HUDEP-2 (cell line): ENCODE results near the gene TTC9C.
"Not testable (repeated sequence)": the region's sequence is repeated elsewhere in the genome, so short reads cannot be mapped to it uniquely, and the experiment has no call there.

Source experiments
- DNase-seq, 76 experiments: peaks; one replicate each; lab custom pipeline; 2025; ENCODE audit not compliant: unreplicated experiment in 76 of 76; lab: John Stamatoyannopoulos, UW

The TTC9C gene

GRCh38 chr11:62709247-62710000, 18.9 kb upstream of the TTC9C start:
- peak in 75 of 76 experiments; percentile 71 to 97 (median 93) for DNase-seq

- DNase-seq, result peak in 13 of 76 experiments; percentile 3 to 70 (median 36)
Measured at GRCh38 chr11:62710001-62710345, 18.3 kb upstream of the TTC9C start.

- DNase-seq, result no peak
Measured at GRCh38 chr11:62712276-62712812, 15.9 kb upstream of the TTC9C start.

- no peak for DNase-seq
Measured at GRCh38 chr11:62712861-62713260, 15.4 kb upstream of the TTC9C start.

GRCh38 chr11:62713343-62713742, 14.9 kb upstream of the TTC9C start:
- DNase-seq, result peak in 22 of 76 experiments; percentile 4 to 42 (median 18)

GRCh38 chr11:62715150-62716130, 12.8 kb upstream of the TTC9C start:
- DNase-seq, result no peak

- DNase-seq, result no peak
Measured at GRCh38 chr11:62716206-62716605, 12.1 kb upstream of the TTC9C start.

GRCh38 chr11:62716816-62717215, 11.5 kb upstream of the TTC9C start:
- no peak for DNase-seq

- DNase-seq, result no peak
Measured at GRCh38 chr11:62719302-62719978, 8.8 kb upstream of the TTC9C start.

- DNase-seq, result peak in 2 of 76 experiments; percentile 4 to 11
Measured at GRCh38 chr11:62721994-62722393, 6.3 kb upstream of the TTC9C start.

- DNase-seq, result no peak
Measured at GRCh38 chr11:62724171-62724570, 4.1 kb upstream of the TTC9C start.

- DNase-seq, result no peak
Measured at GRCh38 chr11:62725646-62726045, 2.6 kb upstream of the TTC9C start.

GRCh38 chr11:62726156-62726914, 2.0 kb upstream of the TTC9C start:
- DNase-seq, result peak in 2 of 76 experiments; percentile 12 to 61

- peak in 25 of 76 experiments; percentile 19 to 70 (median 61) for DNase-seq
Measured at GRCh38 chr11:62726915-62727164, 1.4 kb upstream of the TTC9C start.

- DNase-seq, result peak in 75 of 76 experiments; percentile 81 to 98 (median 96)
Measured at GRCh38 chr11:62727165-62727871, 968 bp upstream of the TTC9C start, which contains the start of gene HNRNPUL2. TSS of gene HNRNPUL2 (minus strand) at chr11:62727457. CDS start at chr11:62727156, 301 bp downstream.

- DNase-seq, result peak in 75 of 76 experiments; percentile 52 to 97 (median 86)
Measured at GRCh38 chr11:62727872-62728170, 465 bp upstream of the TTC9C start.

- DNase-seq, result not testable (repeated sequence)
Measured at GRCh38 chr11:62730076-62730475, 1.8 kb downstream of the TTC9C start.

- DNase-seq, result peak in 13 of 76 experiments; percentile 4 to 51 (median 15)
Measured at GRCh38 chr11:62732830-62733229, 4.5 kb downstream of the TTC9C start.

GRCh38 chr11:62737196-62737595, 8.9 kb downstream of the TTC9C start:
- no peak for DNase-seq
